HPDE6-E6E7 (cell line): ENCODE data around the gene TP53INP2.
"Not testable (repeated sequence)": the region's sequence is repeated elsewhere in the genome, so short reads cannot be mapped to it uniquely, and the experiment has no call there.

ENCODE experiments used
- DNase-seq: peaks from one replicate; pipeline ENCODE4 v3.0.0; 2011; ENCODE audit warnings: missing footprints; ENCODE audit errors: extremely low spot score

The TP53INP2 gene, protein sequence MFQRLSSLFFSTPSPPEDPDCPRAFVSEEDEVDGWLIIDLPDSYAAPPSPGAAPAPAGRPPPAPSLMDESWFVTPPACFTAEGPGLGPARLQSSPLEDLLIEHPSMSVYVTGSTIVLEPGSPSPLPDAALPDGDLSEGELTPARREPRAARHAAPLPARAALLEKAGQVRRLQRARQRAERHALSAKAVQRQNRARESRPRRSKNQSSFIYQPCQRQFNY

DNA sequence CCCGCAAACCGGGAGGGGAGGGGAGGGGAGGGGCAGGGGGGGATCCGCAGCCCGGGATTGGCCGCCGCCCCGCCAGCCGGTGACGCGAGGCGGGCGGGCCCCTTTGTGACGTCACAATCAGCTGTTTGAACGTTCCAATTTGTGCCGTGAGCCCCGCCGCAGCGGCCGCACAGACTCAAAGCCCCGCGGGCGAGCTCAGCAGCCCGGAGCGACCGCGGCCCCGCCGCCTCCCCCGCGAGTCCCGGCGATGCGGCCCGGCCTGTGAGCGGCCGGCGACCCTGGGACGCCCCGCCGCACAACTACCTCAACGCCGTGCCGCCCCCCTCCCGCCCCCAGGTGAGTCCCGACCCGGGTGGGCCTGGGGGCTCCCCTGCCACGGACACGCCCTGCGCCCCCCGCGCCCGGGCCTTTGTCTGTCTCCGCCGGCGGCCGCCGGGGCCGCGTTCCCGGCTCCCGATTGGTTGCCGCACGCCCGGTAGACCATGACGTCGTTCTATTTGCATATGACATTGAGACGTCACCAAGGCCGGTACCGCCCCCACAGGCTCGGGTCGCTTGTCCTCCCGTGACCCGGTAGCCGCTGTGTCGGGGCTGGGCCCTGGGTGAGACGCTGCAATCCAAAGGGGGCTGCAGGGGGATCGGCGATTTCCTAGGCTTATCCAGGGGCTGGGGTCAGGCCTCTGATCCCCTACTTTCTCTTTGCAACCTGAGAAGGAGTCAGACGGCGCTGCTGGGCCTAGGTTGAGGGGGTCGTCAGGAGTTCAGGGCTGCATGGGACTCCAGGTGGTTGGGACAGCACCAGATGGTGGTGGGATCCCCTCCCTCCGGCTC, at the start of gene TP53INP2:
Gene TP53INP2 (plus strand): TSS at position 168 of the 831 bp plus-strand sequence. CDS start 4,396 bp downstream, outside the sequence.
- peak; percentile 90 for DNase-seq

DNA sequence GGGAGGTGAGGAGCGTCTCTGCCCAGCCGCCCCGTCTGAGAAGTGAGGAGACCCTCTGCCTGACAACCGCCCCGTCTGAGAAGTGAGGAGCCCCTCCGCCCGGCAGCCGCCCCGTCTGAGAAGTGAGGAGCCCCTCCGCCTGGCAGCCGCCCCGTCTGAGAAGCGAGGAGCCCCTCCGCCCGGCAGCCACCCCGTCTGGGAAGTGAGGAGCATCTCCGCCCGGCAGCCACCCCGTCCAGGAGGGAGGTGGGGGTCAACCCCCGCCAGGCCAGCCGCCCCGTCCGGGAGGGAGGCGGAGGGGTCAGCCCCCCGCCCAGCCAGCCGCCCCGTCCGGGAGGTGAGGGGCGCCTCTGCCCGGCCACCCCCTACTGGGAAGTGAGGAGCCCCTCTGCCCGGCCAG, 45.5 kb upstream of the TP53INP2 start:
- not testable (repeated sequence) for DNase-seq

DNA sequence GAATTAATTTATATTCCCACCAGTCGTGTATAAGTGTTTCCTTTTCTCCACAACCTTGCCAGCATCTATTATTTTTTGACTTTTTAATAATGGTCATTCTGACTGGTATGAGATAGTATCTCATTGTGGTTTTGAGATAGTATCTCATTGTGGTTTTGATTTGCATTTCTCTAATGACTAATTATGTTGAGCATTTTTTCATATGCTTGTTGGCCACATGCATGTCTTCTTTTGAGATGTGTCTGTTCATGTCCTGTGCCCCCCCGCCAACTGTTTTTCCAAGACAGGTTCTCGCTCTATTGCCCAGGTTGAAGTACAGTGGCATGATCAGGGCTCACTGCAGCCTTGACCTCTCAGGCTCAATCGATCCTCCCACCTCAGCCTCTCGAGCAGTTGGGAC, 42.3 kb upstream of the TP53INP2 start:
- not testable (repeated sequence) for DNase-seq

DNA sequence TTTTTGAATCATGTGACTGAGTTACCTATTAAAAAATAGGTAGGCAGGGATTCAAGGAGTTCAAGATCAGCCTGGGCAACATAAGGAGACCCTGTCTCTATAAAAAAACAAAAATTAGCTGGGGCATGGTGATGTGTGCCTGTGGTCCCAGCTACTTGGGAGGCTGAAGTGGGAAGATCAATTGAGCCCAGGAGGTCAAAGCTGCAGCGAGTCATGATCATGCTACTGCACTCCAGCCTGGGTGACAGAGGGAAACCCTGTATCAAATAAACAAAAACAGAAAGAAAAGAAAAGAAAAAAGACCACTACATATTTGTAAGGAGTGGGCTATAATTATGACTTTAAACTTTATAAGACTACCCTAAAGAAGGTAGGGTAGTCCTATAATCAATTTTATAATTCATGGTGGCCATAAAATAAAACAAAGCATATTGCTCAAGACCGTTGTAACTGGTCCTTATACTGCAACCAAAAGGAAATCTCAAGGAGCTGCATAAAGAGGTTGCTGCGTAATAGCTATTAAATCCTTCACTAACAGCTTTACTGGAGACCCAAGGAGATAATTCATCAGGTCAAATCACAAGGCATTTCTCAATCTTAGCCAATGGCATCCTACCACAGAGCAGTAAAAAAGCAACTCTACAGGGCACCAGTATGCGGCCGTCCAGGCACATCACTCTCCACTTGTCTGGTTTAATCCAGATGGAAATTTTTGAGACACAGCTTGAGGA, 40.8 kb upstream of the TP53INP2 start:
- no peak for DNase-seq

DNA sequence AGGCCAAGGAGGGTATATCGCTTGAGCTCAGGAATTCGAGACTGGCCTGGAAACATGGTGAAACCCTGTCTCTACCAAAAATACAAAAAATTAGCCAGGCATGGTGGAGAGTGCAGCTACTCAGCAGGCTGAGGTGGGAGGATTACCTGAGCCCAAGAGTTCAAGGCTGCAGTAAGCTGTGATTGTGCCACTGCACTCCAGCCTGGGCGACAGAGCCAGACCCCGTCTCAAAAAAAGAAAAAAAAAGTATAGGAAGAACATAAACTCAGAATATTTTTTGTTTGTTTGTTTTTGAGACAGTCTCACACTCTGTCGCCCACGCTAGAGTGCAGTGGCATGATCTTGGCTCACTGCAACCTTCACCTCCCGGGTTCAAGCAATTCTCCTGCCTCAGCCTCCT, 39.4 kb upstream of the TP53INP2 start:
- DNase-seq, result not testable (repeated sequence)

DNA sequence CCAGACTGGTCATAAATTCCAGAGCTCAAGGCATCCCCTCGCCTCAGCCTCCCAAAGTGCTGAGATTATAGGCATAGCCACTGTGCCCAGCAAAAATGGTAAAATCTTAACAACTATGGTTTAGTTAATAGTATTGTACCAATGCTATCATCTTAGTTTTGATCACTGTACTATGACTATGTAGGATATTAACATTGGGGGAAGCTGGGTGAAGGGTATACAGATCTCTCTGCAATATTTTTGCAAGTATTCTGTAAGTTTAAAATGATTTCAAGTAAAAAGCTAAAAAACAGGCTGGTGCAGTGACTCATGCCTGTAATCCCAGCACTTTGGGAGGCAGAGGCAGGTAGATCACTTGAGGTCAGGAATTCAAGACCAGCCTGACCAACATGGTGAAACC, 35.0 kb upstream of the TP53INP2 start:
- no peak for DNase-seq

DNA sequence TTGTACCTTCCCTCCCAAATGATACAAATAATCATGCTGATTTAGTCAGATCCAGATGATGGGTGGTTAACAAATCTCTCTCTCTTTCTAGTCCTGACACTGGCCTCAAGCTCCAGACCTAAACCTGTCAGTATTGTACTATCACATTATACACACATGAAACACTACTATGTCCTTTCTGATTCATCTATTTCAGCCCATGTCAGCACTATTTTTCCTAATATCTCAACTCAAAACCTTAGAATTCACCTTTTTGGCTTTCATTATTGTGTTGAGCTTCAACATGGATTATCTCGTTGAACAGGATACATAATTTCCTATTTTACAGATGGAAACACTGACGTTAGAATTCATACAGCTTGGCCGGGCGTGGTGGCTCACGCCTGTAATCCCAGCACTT, 30.7 kb upstream of the TP53INP2 start:
- DNase-seq, result no peak

DNA sequence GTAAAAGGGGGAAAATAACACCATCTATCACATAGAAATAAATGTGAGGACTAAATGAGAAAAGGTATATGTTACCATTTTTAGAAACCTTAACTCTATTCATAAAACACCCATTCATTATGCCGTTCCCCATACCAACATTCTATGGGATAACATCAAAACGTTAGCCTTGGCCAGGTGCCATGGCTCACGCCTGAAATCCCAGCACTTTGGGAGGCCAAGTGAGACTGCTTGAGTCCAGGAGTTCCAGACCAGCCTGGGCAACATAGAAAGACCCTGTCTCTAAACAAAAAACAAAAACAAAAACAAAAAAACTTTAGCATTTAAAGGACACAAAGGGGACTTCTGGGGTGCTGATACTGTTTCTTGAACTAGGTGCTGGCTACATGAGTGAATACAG, 28.6 kb upstream of the TP53INP2 start:
- DNase-seq, result no peak

DNA sequence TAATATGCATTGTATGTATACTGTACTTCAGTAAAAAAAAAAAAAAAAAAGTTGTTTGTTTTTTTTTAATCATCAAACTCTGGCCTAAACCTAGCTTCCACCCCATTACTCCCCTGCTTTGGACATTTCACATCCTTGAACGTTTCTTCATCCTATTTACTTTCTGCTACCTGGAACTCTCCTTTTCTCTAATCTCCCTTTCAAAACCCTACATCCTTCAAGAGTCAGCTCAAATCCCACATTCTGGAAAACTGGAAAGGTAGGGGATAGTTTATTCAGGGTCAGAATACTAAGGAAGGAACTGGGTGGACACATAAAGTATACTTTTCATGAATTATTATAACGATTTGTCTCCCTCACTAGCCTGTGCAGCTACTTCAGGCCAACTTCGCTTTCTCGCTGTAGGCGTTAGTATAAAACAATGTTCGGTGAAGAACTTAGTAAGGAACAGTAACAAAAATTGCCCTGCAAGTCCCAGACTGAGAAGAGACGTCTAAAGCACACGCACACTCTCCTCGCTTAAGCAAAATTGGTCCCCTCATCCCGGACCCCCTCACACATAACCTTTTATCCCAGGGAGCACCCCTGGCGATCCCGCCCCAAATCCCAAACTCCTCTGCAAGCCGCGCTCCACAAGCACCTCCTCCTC, 28.0 kb upstream of the TP53INP2 start:
- no peak for DNase-seq

DNA sequence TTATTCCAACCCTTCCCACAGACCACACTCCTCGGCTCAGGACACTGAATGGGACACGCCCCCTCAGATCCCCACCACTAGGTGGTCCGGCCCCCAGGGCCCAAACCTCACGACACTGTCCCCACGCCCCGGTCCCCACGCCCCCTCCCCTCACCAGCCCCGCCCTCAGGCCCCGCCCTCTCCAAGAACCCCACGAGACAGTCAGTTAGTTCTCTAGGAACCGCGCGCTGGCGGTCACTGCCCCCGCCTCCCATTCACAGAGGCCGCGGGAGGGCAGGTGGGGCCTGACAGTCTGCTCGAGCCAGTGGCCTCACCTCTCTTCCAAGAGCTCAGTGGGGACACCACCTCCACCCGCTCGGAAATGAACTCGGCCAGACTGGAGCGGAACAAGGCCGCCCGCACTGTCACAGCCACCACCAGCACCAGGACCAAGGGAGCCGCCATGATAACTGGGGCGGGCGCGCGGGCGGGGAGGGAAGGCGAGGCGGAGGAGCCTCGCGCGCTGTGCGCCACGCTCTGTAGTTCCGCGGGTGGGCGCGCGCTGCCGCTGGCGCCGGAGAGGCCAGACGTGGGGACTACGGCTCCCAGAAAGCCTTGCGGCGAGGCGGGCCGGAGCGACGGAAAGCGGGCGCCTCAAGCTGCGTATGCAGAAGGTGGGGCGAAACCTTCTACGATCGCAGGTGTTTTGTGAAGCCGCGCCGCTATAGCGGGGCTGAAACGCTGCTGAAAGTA, 27.3 kb upstream of the TP53INP2 start, which contains the start of gene PIGU:
Gene PIGU (minus strand): TSS at position 451 of the 732 bp plus-strand sequence. CDS start 7 bp downstream, at position 444.
- DNase-seq, result peak; percentile 100

DNA sequence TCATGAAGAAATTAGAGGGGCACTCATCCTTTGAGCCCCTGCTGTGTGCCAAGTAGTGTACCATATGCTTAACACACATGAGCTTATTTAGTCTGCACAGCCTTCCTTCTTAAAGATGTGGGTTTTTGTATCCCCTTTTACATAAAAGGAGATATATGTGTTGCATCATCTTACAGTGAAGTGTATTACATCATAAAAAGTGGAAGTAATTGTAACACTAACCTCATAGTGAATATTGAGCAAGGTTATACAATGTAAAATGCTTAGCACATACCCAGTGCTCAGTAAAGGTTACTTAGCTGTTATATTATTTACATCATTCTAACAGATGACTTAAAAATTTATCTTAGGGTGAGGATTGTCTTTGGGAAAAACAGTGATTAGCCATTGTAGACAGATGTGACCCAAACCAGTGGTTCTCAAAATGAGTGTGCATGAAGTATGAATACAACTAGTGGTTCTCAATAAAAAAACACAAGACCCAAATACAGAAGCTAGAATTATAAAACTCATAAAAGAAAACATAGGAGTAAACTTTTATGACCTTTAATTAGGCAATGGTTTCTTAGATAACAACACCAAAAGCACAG, 23.5 kb upstream of the TP53INP2 start:
- DNase-seq, result no peak

DNA sequence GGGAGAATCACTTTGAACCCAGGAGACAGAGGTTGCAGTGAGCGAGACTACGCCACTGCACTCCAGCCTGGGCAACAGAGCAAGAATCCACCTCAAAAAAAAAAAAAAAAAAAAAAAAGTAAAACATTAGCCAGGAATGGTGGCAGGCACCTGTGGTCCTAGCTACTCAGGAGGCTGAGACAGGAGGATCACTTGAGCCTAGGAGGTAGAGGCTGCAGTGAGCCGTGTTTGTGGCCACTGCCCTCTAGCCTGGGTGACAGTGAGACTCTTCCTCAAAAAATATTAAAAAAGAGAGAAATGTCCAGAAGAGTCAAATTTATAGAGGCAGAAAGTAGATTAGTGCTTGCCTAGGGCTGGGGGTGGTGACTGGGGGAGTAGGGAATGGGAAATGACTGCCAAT, 20.5 kb upstream of the TP53INP2 start:
- DNase-seq, result no peak

DNA sequence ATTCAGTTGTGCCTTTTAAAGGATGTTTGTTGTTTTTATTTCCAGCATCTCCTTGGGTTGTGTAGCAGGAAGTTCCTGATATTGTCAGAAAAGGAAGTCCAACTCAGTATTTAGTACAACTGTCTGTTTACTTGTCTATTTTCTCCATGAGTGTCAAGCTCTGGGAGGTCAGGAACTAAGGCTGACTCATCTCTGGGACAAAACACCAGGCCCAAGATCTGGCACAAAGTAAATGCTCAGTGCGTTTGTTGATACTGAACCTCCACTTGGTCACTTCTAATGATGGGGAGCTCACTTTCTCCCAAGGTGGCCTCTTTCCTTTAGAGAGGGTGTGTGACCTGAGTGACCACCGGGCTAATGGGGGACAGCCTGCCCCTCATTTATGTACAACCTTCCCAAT, 14.7 kb upstream of the TP53INP2 start:
- DNase-seq, result no peak

DNA sequence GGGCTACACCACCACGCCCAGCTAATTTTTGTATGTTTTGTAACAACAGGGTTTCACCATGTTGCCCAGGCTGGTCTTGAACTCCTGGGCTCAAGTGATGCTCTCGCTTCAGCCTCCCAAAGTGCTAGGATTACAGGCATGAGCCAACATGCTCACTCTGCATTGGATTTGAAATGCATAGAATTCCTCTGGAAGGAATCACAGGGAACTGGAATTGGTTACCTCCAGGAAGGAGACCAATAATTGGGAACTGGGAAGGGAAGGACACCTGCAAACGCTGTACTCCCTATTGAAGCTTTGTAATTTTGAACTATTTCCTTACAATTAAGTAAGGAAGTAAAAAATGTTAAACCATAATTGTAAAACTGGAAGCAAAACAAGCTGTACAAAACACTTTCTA, 12.3 kb upstream of the TP53INP2 start:
- DNase-seq, result no peak

DNA sequence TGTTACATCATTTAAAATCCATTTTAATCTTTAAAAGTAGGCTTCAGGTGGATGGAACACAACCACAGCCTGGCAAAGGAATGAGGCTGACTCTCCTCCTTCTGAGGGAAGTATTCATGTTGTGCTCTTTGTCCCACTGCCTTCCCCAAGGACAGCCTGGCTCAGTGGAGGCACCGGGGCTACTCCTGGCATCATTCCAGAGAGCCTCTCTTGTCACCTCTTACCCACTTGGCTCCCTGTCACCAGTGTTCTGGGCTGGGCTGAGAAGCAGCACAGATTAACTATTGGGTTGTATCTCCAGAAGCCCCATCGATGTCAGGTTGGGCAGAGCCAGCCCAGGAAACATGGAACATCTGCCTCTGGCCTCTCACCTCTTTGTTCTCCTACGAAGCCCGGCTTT, 10.7 kb upstream of the TP53INP2 start:
- DNase-seq, result no peak

DNA sequence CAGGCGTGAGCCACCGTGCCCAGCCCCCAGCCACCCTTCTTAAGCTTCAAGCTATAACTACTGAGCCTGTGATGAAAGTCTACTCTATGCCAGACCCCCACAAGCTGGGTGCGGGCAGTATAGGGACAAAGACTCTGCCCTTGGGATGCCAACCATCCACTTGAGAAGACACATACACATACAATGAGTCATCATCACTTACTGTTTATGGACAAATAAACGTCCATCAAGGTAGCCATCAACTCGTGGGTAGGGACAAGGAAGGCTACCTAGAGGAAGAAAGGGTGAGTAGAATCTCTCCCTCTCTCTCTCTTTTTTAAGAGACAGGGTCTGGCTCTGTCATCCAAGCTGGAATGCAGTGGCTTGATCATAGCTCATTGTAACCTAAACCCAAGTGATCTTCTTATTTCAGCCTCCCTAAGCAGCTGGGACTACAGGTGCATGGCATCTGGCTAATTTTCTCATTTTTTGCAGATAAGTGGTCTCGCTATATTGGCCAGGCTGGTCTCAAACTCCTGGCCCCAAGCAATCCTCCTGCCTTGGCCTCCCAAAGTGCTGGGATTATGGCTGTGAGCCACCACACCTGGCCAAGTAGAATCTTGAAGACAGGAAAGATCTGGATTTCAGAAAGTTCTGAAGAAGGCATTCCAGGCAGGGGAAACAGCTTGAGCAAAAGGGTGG, 2.6 kb upstream of the TP53INP2 start:
- DNase-seq, result no peak

DNA sequence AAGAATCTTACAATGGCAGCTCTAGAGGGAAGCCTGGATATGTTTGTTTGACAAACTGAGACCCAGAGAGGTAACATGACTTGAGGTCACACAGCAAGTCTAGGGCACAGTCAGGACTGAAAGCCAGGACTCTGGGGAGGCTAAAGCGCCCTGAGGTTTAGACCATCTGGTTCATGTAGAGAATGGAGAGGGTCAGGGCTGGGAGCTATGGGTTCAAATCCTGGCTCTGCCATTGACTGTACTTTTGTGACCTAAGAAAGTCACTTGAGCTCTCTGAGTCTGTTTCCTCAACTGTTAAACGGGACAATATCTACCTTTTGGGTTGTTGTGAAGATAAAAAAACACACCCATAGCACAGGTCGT, 1.1 kb upstream of the TP53INP2 start:
- no peak for DNase-seq

DNA sequence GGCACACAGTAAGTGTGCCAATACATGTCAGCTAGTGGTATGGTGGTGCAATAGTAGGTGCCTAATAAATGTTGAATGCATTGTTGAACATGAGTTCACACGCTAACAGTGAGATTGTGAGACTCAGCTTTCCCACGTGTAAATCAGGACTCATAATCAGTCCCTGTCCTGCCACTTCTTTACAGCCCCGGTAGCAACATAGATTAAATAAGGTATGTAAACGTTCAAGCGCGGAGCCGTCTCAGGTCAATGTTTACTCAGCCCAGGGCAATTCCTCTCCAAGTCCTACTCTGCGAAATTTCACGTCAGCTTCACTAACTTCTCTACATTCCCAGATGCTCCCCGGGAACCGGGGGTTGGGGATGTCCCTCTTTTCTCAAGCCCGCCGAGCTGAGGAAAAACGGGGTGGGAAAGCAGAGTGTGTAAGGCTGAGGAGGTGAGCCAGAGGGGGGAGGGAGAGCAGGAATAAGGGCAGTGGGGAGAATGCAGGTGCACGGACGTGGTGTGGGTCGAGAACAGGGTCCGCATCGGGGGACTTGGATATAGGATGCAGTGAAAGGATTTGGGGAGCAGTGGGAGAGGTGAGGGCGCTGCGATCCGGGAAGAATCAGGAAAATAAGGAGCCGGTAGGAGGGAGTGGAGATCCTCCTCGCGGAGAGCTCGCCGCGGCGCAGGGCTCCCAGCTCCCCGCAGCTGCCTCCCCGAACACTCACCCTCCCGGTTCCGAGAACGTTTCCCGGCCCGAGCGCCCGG, 544 bp upstream of the TP53INP2 start:
- DNase-seq, result no peak

DNA sequence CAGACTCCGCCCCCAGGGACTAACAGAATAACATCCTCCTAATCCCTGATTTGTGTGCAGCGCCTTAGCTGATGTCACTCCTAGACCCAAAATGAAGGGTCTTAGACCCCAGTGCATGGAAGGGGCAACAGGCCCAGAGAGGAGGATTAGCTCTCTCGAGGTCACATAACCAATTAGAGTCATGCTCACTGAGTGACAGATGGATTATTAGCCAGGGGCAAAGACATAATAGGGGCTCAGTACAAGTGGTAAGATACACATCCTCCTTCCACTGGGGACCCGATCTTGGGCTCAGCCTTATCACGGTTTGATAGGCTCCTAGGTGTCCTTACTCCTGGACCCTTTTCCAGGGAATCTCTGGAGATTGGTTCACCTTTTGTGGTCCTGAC, 858 bp downstream of the TP53INP2 start:
- no peak for DNase-seq
